PC-9 (cell line): Measurements from ENCODE around the gene CCDC141.

ENCODE experiments used
- EZH2 ChIP-seq: fragments of 200-600 bp; sonication (generic); IDR thresholded peaks from 2 replicates; pipeline ENCODE4 v1.8.0; 2017; ENCODE audit warnings: antibody characterized with exemption, low read depth
- TF ChIP-seq, protein P1 (sequence below): fragments of 200-600 bp; sonication (generic); conservative IDR thresholded peaks from 2 replicates; pipeline ENCODE4 v1.6.1; 2017; ENCODE audit warnings: mixed run types, antibody characterized with exemption, mild to moderate bottlenecking, moderate library complexity

DNA sequence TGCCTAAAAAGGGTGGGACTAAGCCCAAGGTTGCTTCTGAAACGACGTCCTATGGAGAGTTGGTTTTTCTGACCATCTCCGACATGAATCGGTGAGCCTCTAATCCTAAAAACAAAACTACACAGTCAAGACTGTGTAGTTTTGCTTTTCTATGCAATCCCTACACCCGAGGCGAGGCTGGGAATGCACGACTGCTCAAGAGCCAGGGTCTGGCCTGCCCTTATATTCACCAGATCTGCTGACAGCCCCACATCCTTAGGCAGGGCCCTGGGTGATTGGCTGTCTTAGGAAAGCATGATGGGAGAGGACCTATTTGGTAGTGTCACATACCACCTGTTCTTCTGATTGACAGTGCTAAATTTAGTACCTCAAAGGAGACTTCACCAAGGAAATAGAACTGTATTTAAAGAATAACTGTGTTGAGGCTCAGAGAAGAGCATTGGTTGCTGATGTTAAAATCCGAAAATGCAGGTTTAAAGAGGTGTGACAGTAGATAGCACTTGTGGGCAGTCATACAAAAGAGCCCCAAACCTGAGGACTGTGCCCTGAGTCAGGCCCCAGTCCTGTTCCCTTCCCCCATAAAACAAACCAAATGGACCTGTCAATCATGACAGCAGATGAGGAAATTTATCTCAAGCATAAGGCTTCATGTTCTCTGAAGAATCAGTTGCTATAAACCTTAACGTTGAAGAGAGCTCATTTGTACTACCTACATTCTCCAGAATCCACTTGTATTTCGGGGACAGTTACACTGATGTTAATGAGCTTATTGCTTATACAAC is 242.5 kb downstream of the CCDC141 start, which contains the start of gene TTN:
- TF ChIP-seq, protein P1, sequence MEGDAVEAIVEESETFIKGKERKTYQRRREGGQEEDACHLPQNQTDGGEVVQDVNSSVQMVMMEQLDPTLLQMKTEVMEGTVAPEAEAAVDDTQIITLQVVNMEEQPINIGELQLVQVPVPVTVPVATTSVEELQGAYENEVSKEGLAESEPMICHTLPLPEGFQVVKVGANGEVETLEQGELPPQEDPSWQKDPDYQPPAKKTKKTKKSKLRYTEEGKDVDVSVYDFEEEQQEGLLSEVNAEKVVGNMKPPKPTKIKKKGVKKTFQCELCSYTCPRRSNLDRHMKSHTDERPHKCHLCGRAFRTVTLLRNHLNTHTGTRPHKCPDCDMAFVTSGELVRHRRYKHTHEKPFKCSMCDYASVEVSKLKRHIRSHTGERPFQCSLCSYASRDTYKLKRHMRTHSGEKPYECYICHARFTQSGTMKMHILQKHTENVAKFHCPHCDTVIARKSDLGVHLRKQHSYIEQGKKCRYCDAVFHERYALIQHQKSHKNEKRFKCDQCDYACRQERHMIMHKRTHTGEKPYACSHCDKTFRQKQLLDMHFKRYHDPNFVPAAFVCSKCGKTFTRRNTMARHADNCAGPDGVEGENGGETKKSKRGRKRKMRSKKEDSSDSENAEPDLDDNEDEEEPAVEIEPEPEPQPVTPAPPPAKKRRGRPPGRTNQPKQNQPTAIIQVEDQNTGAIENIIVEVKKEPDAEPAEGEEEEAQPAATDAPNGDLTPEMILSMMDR = no peak
- TF ChIP-seq EZH2 = no peak
